ENCODE results near the gene HMX3. TPM values are rescaled to one million over a fixed set of nuclear protein-coding genes. Genes with fewer than 3 reads are reported as not detected.
A peak's percentile ranks its signal among the peaks of the same experiment; 100 is the strongest.

Gene HMX3
- total and polyA plus RNA-seq, 2 of the 8 experiments (the other 6 are each of a cell fraction or from before 2014, with no cell fraction given), result 0.05 TPM; not detected in 1

DNA sequence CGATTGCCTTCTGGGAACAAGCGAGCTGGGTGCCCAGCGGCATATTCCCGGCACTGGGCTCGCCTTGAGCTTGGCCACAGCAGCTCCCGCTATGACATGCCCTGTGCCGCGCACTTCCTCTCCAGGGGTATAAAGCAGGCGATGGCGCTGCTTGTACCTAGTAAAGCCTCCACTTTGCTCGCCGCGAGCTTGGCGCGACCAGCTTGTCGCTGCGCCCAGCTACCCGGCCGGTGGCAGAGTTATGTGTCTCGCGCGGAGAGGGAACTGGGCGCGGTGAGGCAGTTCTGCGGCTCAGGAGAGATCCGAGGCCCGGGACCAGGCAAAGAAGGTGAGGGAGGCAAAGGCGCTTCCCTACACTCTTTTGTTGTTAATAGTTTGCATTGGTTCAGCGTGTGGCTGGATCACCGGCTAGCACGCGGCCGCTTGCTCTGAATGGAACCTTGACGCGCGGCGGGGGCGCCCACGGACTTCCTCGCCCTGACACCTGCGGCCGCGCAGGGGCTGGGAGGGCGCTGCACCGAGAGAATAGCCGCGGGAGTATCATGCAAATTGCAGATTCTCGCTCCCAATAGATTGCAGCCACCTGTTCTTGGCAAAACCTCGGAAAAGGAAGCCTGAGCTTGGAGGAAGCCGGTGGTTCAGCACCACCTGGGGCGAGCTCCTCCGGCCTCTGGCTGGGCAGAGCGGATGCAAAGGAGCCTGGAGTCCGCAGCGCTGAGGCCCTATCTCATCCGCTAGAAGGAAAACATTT lies 15.4 kb downstream of the HMX3 start:
- H3K27me3 ChIP-seq (replicated peaks in 1 of 4; ENCODE audit: control insufficient read depth in 3 of 4, extremely low read depth in 1 of 4, insufficient read depth in 3 of 4, low read length in 3 of 4), result peaks cover 43 to 69% (median 56%) of the 10 kb centered on the region in 4 experiments
- FAIRE-seq, result no peak
- TF ChIP-seq PHF8 (conservative IDR thresholded peaks at IDR 0.05; ENCODE audit: low read depth, low read length), result no peak
- TF ChIP-seq, protein P1, sequence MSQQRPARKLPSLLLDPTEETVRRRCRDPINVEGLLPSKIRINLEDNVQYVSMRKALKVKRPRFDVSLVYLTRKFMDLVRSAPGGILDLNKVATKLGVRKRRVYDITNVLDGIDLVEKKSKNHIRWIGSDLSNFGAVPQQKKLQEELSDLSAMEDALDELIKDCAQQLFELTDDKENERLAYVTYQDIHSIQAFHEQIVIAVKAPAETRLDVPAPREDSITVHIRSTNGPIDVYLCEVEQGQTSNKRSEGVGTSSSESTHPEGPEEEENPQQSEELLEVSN (IDR thresholded peaks at IDR 0.05), result peak; percentile 89
- peak; percentile 0 to 23; a peak in 1 of 4 replicates for TF ChIP-seq SIN3A (conservative IDR thresholded peaks at IDR 0.05 in 1 of 2, IDR thresholded peaks at IDR 0.05 in 1 of 2; ENCODE audit: low read depth in 1 of 2, low read length in 2 of 2)
- peak; percentile 52 for TF ChIP-seq EZH2 (IDR thresholded peaks at IDR 0.05; ENCODE audit: low read depth, low read length, severe bottlenecking)
- TF ChIP-seq KDM4A (IDR thresholded peaks at IDR 0.05; ENCODE audit: low read depth, low read length, severe bottlenecking), result peak; percentile 61
- peak in 1 of 2 experiments; percentile 94; a peak in 1 of 4 replicates for TF ChIP-seq HDAC2 (IDR thresholded peaks at IDR 0.05; ENCODE audit: borderline replicate concordance in 1 of 2, low read depth in 2 of 2, low read length in 2 of 2)
- no peak for TF ChIP-seq SP1 (IDR thresholded peaks at IDR 0.05; ENCODE audit: low read depth, low read length)
- 0 out of 2 replicates have a peak, but pooled peaks have one; percentile 20 for TF ChIP-seq RBBP5 (IDR thresholded peaks at IDR 0.05; ENCODE audit: borderline replicate concordance, low read depth, low read length)

More for the DNA sequence above, 15.4 kb downstream of the HMX3 start:
- Histone ChIP-seq H3K79me1 (ENCODE audit: low read depth, low read length) (peaks cover 6% of the 10 kb centered on the region; the same call in 1 of the 2 replicates), H4K91ac (replicated peaks; ENCODE audit: insufficient read length, low read length) (peak overlapping the region; percentile 97), H3K9ac (replicated peaks in 1 of 4; ENCODE audit: extremely low read depth in 1 of 4, low read depth in 3 of 4, low read length in 3 of 4) (peak overlapping the region in 3 of 4 experiments; percentile 13 to 54 (median 41); a peak in 4 of 7 replicates), H3K4me3 (ENCODE audit: extremely low read depth in 1 of 4, insufficient read depth in 2 of 4, low read depth in 3 of 4, low read length in 4 of 4) (peak overlapping the region; percentile 16 to 59 (median 20)), H2BK15ac (ENCODE audit: low read length) (peak overlapping the region; percentile 81; the same call in 1 of the 2 replicates), H4K20me1 (replicated peaks in 1 of 2; ENCODE audit: control insufficient read depth in 1 of 2, insufficient read depth in 2 of 2, low read length in 2 of 2) (peaks cover 7 to 14% of the 10 kb centered on the region in 2 experiments), H3K27ac (ENCODE audit: low read depth, low read length) (no peak overlapping the region; the same call in 1 of the 2 replicates), H3K9me3 (ENCODE audit: insufficient read depth in 2 of 2, low read depth in 1 of 2, low read length in 1 of 2) (no peaks in the 10 kb centered on the region), H2AFZ (ENCODE audit: low read length) (no peak overlapping the region), H3K36me3 (ENCODE audit: control insufficient read depth in 2 of 4, insufficient read depth in 4 of 4, low read length in 3 of 4) (peaks cover 0 to 11% (median under 1%) of the 10 kb centered on the region in 4 experiments; a peak in 4 of 8 replicates), H2BK5ac (ENCODE audit: low read depth, low read length) (peak overlapping the region; percentile 84; the same call in 1 of the 2 replicates), H3K23me2 (ENCODE audit: low read depth, low read length) (peaks cover 24% of the 10 kb centered on the region), H3K18ac (ENCODE audit: extremely low read depth, low read length) (peak overlapping the region; percentile 85), H3K56ac (replicated peaks; ENCODE audit: insufficient read length, low read depth, low read length) (peak overlapping the region; percentile 72), H3K14ac (ENCODE audit: insufficient read length) (no peak overlapping the region), H3K79me2 (ENCODE audit: control insufficient read depth in 1 of 2, insufficient read depth in 2 of 2, low read length in 2 of 2) (peaks cover 9 to 16% of the 10 kb centered on the region in 2 experiments; a peak in 3 of 4 replicates), H2BK20ac (ENCODE audit: low read length) (peak overlapping the region; percentile 99; the same call in 1 of the 2 replicates), H2BK12ac (ENCODE audit: low read depth, low read length) (peak overlapping the region; percentile 96; the same call in 1 of the 2 replicates), H2AK5ac (ENCODE audit: low read depth, low read length) (no peak overlapping the region), H4K8ac (ENCODE audit: extremely low read depth, insufficient read depth, low read length) (peak overlapping the region; percentile 94; the same call in 1 of the 2 replicates), H2BK120ac (replicated peaks; ENCODE audit: low read depth, low read length) (peak overlapping the region; percentile 85), H3K23ac (ENCODE audit: insufficient read length) (no peak overlapping the region), H4K5ac (ENCODE audit: insufficient read length, low read depth, low read length) (peak overlapping the region; percentile 13), H3K4ac (replicated peaks; ENCODE audit: insufficient read length, low read depth, low read length) (peak overlapping the region; percentile 89), H3K4me1 (replicated peaks in 1 of 4; ENCODE audit: control insufficient read depth in 3 of 4, insufficient read depth in 4 of 4, low read length in 3 of 4) (peaks cover 12 to 44% (median 27%) of the 10 kb centered on the region in 4 experiments), H3K4me2 (ENCODE audit: insufficient read depth in 1 of 2, low read depth in 2 of 2, low read length in 2 of 2) (peak overlapping the region; percentile 86 to 95)
- peak in 1 of 2 experiments; percentile 83 for DNase-seq (ENCODE audit: low read depth in 1 of 2, low spot score in 2 of 2)
- ChIA-PET CTCF (ENCODE audit: partially characterized antibody) (interaction anchor here (0.6 to 4.7 kb wide), 7 partner anchors 11 to 163 kb away, joined by 3 to 37 read pairs (median 5); no protein-coding TSS in a partner anchor), POLR2A (ENCODE audit: partially characterized antibody) (interaction anchor here (0.9 to 5.0 kb wide), 8 partner anchors 10 to 62 kb away, joined by 3 to 37 read pairs (median 5); no protein-coding TSS in a partner anchor)
- WGBS, 2 experiments (ENCODE audit: extremely low coverage in 1 of 2, insufficient coverage in 1 of 2, insufficient read length in 1 of 2, insufficient replicate concordance in 2 of 2, low coverage in 1 of 2, low lambda C conversion rate in 2 of 2, missing lambda C conversion rate in 1 of 2), result 1% methylated on average over 49 of the region's 56 CpGs; no CpG with 5 or more reads in 1 of the 2 experiments
